Umbilical cord (tissue), 2 donors: ENCODE results near the gene PAX2. TPM values are rescaled to one million over a fixed set of nuclear protein-coding genes. Genes with fewer than 3 reads are reported as not detected.
A peak's percentile ranks its signal among the peaks of the same experiment; 100 is the strongest.

ENCODE experiments used
- DNase-seq: peaks from one replicate; pipeline ENCODE4 v3.0.0-alpha.2; 2015; ENCODE audit warnings: low spot score
- total RNA-seq: library from RNA; depleted of rRNA; stranded (reverse); fragments of >200 nt; gene quantifications from one replicate; pipeline ENCODE4 v1.2.3, GENCODE V29; 2014; ENCODE audit warnings: low replicate concordance; ENCODE audit not compliant: insufficient read depth

The PAX2 gene
- total RNA-seq, 1 donor from 2014 or later: 3.1 TPM

GRCh38 chr10:100739517-100740368, 5.6 kb upstream of the PAX2 start:
- DNase-seq: no peak

- no peak for DNase-seq
These were observed 4.7 kb upstream of the PAX2 start for GRCh38 chr10:100740476-100741377.

- no peak for DNase-seq
These were observed 3.9 kb upstream of the PAX2 start for GRCh38 chr10:100741378-100742075.

- no peak for DNase-seq
These were observed 3.2 kb upstream of the PAX2 start for GRCh38 chr10:100742076-100742771.

GRCh38 chr10:100742936-100743335, 2.4 kb upstream of the PAX2 start:
- no peak for DNase-seq

- DNase-seq: peak; percentile 52
These were observed 1.7 kb upstream of the PAX2 start for GRCh38 chr10:100743626-100744135.

- no peak for DNase-seq
These were observed 1.0 kb upstream of the PAX2 start for GRCh38 chr10:100744136-100744986.

- DNase-seq: no peak
These were observed 751 bp downstream of the PAX2 start for GRCh38 chr10:100745882-100746783.

- DNase-seq: no peak
These were observed 1.5 kb downstream of the PAX2 start for GRCh38 chr10:100746784-100747455.

- DNase-seq: no peak
These were observed 2.3 kb downstream of the PAX2 start for GRCh38 chr10:100747456-100748230.

- no peak for DNase-seq
These were observed 3.1 kb downstream of the PAX2 start for GRCh38 chr10:100748231-100749058.

GRCh38 chr10:100749059-100749308, 3.6 kb downstream of the PAX2 start:
- no peak for DNase-seq

- DNase-seq: no peak
These were observed 4.2 kb downstream of the PAX2 start for GRCh38 chr10:100749309-100750217.

GRCh38 chr10:100750291-100751210, 5.2 kb downstream of the PAX2 start:
- no peak for DNase-seq
